Measurements from ENCODE around the gene TCF7L2.
A peak's percentile ranks its signal among the peaks of the same experiment; 100 is the strongest.

TCF7L2 gene

GRCh38 chr10:113068178-113068890 is 118.3 kb downstream of the TCF7L2 start:
- FAIRE-seq: no peak

- FAIRE-seq: no peak
Observed at GRCh38 chr10:113069595-113069994, 119.5 kb downstream of the TCF7L2 start.

GRCh38 chr10:113071446-113071845 is 121.4 kb downstream of the TCF7L2 start:
- FAIRE-seq: no peak

GRCh38 chr10:113073549-113074189 is 123.6 kb downstream of the TCF7L2 start:
- peak; percentile 60 for FAIRE-seq

GRCh38 chr10:113076949-113077348 is 126.9 kb downstream of the TCF7L2 start:
- FAIRE-seq: no peak

GRCh38 chr10:113078282-113078907 is 128.3 kb downstream of the TCF7L2 start:
- no peak for FAIRE-seq

- no peak for FAIRE-seq
Observed at GRCh38 chr10:113080061-113080924, 130.2 kb downstream of the TCF7L2 start.

GRCh38 chr10:113080925-113081229 is 130.8 kb downstream of the TCF7L2 start:
- FAIRE-seq: no peak

GRCh38 chr10:113084031-113084430 is 134.0 kb downstream of the TCF7L2 start:
- FAIRE-seq: no peak

- no peak for FAIRE-seq
Observed at GRCh38 chr10:113085776-113086175, 135.7 kb downstream of the TCF7L2 start.

- no peak for FAIRE-seq
Observed at GRCh38 chr10:113086282-113086681, 136.2 kb downstream of the TCF7L2 start.

- peak; percentile 87 for FAIRE-seq
Observed at GRCh38 chr10:113087165-113088029, 137.3 kb downstream of the TCF7L2 start.

- no peak for FAIRE-seq
Observed at GRCh38 chr10:113088194-113088593, 138.1 kb downstream of the TCF7L2 start.

GRCh38 chr10:113089551-113089950 is 139.5 kb downstream of the TCF7L2 start:
- no peak for FAIRE-seq

GRCh38 chr10:113091920-113092319 is 141.9 kb downstream of the TCF7L2 start:
- no peak for FAIRE-seq

GRCh38 chr10:113093188-113094113 is 143.4 kb downstream of the TCF7L2 start:
- FAIRE-seq: no peak

GRCh38 chr10:113094114-113094486 is 144.1 kb downstream of the TCF7L2 start:
- FAIRE-seq: peak; percentile 37

GRCh38 chr10:113095419-113096127 is 145.5 kb downstream of the TCF7L2 start:
- FAIRE-seq: no peak

GRCh38 chr10:113096128-113096996 is 146.3 kb downstream of the TCF7L2 start:
- no peak for FAIRE-seq
